ENCODE data around the gene PLEKHA1.
A peak's percentile ranks its signal among the peaks of the same experiment; 100 is the strongest.

Gene PLEKHA1

GRCh38 chr10:122338609-122339441 is 35.7 kb upstream of the PLEKHA1 start:
- no peaks in the 10 kb centered on the region for H3K27me3 ChIP-seq (ENCODE audit: control insufficient read depth in 3 of 3, insufficient read depth in 3 of 3, low read depth in 1 of 3, low read length in 3 of 3)
- no peak overlapping the region for H2BK12ac ChIP-seq (ENCODE audit: low read length)
- H3K14ac ChIP-seq (ENCODE audit: low read length) = peak overlapping the region; percentile 4
- H2AFZ ChIP-seq (ENCODE audit: low read length) = peak overlapping the region; percentile 62
- no peak overlapping the region for H2BK5ac ChIP-seq (ENCODE audit: low read length)
- peak overlapping the region; percentile 70 for H2BK15ac ChIP-seq (ENCODE audit: low read length)
- H3K9me3 ChIP-seq (replicated peaks in 1 of 2; ENCODE audit: control insufficient read depth in 2 of 2, insufficient read depth in 1 of 2, low read depth in 1 of 2, low read length in 2 of 2) = no peaks in the 10 kb centered on the region
- no peak overlapping the region for H4K91ac ChIP-seq (ENCODE audit: low read depth, low read length, poor library complexity)
- DNase-seq (ENCODE audit: low spot score) = no peak
- H3K27ac ChIP-seq (replicated peaks; ENCODE audit: low read length) = no peak overlapping the region
- H3K36me3 ChIP-seq (replicated peaks in 1 of 2; ENCODE audit: control insufficient read depth in 2 of 2, insufficient read depth in 2 of 2, low read length in 2 of 2) = no peaks in the 10 kb centered on the region
- H2BK120ac ChIP-seq (ENCODE audit: low read depth, low read length) = no peak overlapping the region
- H3K4me2 ChIP-seq (ENCODE audit: insufficient read depth, low read length, poor library complexity, severe bottlenecking) = no peak overlapping the region
- H3K4ac ChIP-seq (ENCODE audit: low read length) = no peak overlapping the region
- no peak overlapping the region for H3K23ac ChIP-seq (ENCODE audit: low read depth, low read length, poor library complexity)
- no peak overlapping the region for H3K9ac ChIP-seq (ENCODE audit: low read depth, low read length, poor library complexity)
- WGBS, 2 donors (ENCODE audit: extremely low coverage in 2 of 2, insufficient read length in 2 of 2, insufficient replicate concordance in 1 of 2) = no CpG with 5 or more reads among the region's 15 CpGs
- peaks cover 0 to 9% of the 10 kb centered on the region in 2 donors for H3K4me1 ChIP-seq (ENCODE audit: control insufficient read depth in 2 of 2, insufficient read depth in 1 of 2, low read depth in 1 of 2, low read length in 2 of 2)
- no peak overlapping the region for H4K8ac ChIP-seq (ENCODE audit: low read depth, low read length)
- H2AK5ac ChIP-seq (ENCODE audit: low read depth, low read length) = no peak overlapping the region
- no peak overlapping the region for H3K18ac ChIP-seq (ENCODE audit: low read length)
- H3K79me1 ChIP-seq (ENCODE audit: low read depth, low read length) = no peaks in the 10 kb centered on the region
- no peak overlapping the region for H3K4me3 ChIP-seq (ENCODE audit: low read length in 2 of 2)

GRCh38 chr10:122341141-122341810 is 33.2 kb upstream of the PLEKHA1 start:
- H3K18ac ChIP-seq (ENCODE audit: low read length) = no peak overlapping the region
- H3K9ac ChIP-seq (ENCODE audit: low read depth, low read length, poor library complexity) = no peak overlapping the region
- WGBS, 2 donors (ENCODE audit: extremely low coverage in 2 of 2, insufficient read length in 2 of 2, insufficient replicate concordance in 1 of 2) = no CpG with 5 or more reads among the region's 11 CpGs
- no peaks in the 10 kb centered on the region for H3K36me3 ChIP-seq (replicated peaks in 1 of 2; ENCODE audit: control insufficient read depth in 2 of 2, insufficient read depth in 2 of 2, low read length in 2 of 2)
- no peak overlapping the region for H4K91ac ChIP-seq (ENCODE audit: low read depth, low read length, poor library complexity)
- no peak overlapping the region for H3K4me2 ChIP-seq (ENCODE audit: insufficient read depth, low read length, poor library complexity, severe bottlenecking)
- peak overlapping the region; percentile 5 for H2BK120ac ChIP-seq (ENCODE audit: low read depth, low read length)
- H2BK12ac ChIP-seq (ENCODE audit: low read length) = no peak overlapping the region
- no peak overlapping the region for H3K4me3 ChIP-seq (ENCODE audit: low read length in 2 of 2)
- peaks cover 2 to 14% of the 10 kb centered on the region in 2 donors for H3K4me1 ChIP-seq (ENCODE audit: control insufficient read depth in 2 of 2, insufficient read depth in 1 of 2, low read depth in 1 of 2, low read length in 2 of 2)
- H2AK5ac ChIP-seq (ENCODE audit: low read depth, low read length) = no peak overlapping the region
- H3K27ac ChIP-seq (replicated peaks; ENCODE audit: low read length) = no peak overlapping the region
- no peak overlapping the region for H3K4ac ChIP-seq (ENCODE audit: low read length)
- H2BK15ac ChIP-seq (ENCODE audit: low read length) = no peak overlapping the region
- H3K9me3 ChIP-seq (replicated peaks in 1 of 2; ENCODE audit: control insufficient read depth in 2 of 2, insufficient read depth in 1 of 2, low read depth in 1 of 2, low read length in 2 of 2) = peaks cover 2% of the 10 kb centered on the region in 2 donors
- H3K23ac ChIP-seq (ENCODE audit: low read depth, low read length, poor library complexity) = no peak overlapping the region
- H4K8ac ChIP-seq (ENCODE audit: low read depth, low read length) = no peak overlapping the region
- no peak overlapping the region for H2AFZ ChIP-seq (ENCODE audit: low read length)
- no peaks in the 10 kb centered on the region for H3K79me1 ChIP-seq (ENCODE audit: low read depth, low read length)
- no peak overlapping the region for H3K14ac ChIP-seq (ENCODE audit: low read length)
- no peaks in the 10 kb centered on the region for H3K27me3 ChIP-seq (ENCODE audit: control insufficient read depth in 3 of 3, insufficient read depth in 3 of 3, low read depth in 1 of 3, low read length in 3 of 3)
- H2BK5ac ChIP-seq (ENCODE audit: low read length) = no peak overlapping the region
- DNase-seq (ENCODE audit: low spot score) = no peak

GRCh38 chr10:122342293-122343134 is 32.0 kb upstream of the PLEKHA1 start:
- Histone ChIP-seq H2BK120ac (ENCODE audit: low read depth, low read length) (no peak overlapping the region), H3K9me3 (replicated peaks in 1 of 2; ENCODE audit: control insufficient read depth in 2 of 2, insufficient read depth in 1 of 2, low read depth in 1 of 2, low read length in 2 of 2) (peaks cover 9 to 14% of the 10 kb centered on the region in 2 donors), H2BK12ac (ENCODE audit: low read length) (no peak overlapping the region), H3K27me3 (ENCODE audit: control insufficient read depth in 3 of 3, insufficient read depth in 3 of 3, low read depth in 1 of 3, low read length in 3 of 3) (no peaks in the 10 kb centered on the region), H3K9ac (ENCODE audit: low read depth, low read length, poor library complexity) (no peak overlapping the region), H3K4me3 (ENCODE audit: low read length in 2 of 2) (no peak overlapping the region), H3K18ac (ENCODE audit: low read length) (peak overlapping the region; percentile 29), H4K91ac (ENCODE audit: low read depth, low read length, poor library complexity) (no peak overlapping the region), H4K8ac (ENCODE audit: low read depth, low read length) (no peak overlapping the region), H3K23ac (ENCODE audit: low read depth, low read length, poor library complexity) (no peak overlapping the region), H2AK5ac (ENCODE audit: low read depth, low read length) (peak overlapping the region; percentile 73), H3K4me2 (ENCODE audit: insufficient read depth, low read length, poor library complexity, severe bottlenecking) (no peak overlapping the region), H3K79me1 (ENCODE audit: low read depth, low read length) (no peaks in the 10 kb centered on the region), H3K4me1 (ENCODE audit: control insufficient read depth in 2 of 2, insufficient read depth in 1 of 2, low read depth in 1 of 2, low read length in 2 of 2) (peaks cover 2 to 17% of the 10 kb centered on the region in 2 donors), H3K14ac (ENCODE audit: low read length) (no peak overlapping the region), H2BK5ac (ENCODE audit: low read length) (no peak overlapping the region), H3K4ac (ENCODE audit: low read length) (no peak overlapping the region), H2BK15ac (ENCODE audit: low read length) (no peak overlapping the region), H3K36me3 (replicated peaks in 1 of 2; ENCODE audit: control insufficient read depth in 2 of 2, insufficient read depth in 2 of 2, low read length in 2 of 2) (no peaks in the 10 kb centered on the region), H3K27ac (replicated peaks; ENCODE audit: low read length) (no peak overlapping the region), H2AFZ (ENCODE audit: low read length) (peak overlapping the region; percentile 35)
- WGBS, 2 donors (ENCODE audit: extremely low coverage in 2 of 2, insufficient read length in 2 of 2, insufficient replicate concordance in 1 of 2) = no CpG with 5 or more reads among the region's 8 CpGs
- peak; percentile 21 for DNase-seq (ENCODE audit: low spot score)

Measured in neuronal stem cell (in vitro differentiated cells).